ENCODE measurements around the gene FBXL17.

The FBXL17 gene

GRCh38 chr5:108249785-108250426 lies 132.0 kb downstream of the FBXL17 start:
- DNase-seq (ENCODE audit: low spot score), result no peak

DNA sequence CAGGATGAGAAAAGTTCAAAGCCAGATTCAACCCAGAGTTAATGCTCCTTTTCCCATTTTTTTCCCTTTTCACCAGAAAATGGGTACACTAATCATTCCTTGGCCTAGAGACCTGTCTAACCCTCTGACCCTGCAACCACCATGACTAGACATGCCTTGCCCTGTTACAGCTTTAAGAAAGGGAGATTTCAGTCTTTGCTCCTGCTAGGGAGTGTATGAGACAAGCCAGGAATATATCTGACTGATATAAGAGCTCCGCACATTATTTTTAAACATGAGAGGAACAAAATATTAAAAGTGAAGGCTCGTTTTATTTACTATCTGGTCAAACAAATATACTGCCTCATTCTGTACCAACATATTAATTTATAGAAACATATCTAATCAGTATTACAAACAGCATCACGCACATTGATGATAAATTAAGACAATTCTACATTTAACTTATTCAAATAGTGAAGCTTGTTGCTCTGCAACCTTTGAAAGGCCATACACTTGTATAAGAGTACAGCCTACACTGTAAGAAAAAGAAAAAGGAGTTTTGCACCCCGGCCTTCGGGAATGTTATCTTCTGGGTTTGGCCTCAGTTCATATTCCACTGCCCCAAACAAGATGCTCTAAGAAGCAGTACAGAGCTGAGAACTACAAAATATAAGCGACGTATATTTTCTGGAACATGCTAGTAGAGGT lies 132.7 kb downstream of the FBXL17 start:
- DNase-seq (ENCODE audit: low spot score), result no peak

DNA sequence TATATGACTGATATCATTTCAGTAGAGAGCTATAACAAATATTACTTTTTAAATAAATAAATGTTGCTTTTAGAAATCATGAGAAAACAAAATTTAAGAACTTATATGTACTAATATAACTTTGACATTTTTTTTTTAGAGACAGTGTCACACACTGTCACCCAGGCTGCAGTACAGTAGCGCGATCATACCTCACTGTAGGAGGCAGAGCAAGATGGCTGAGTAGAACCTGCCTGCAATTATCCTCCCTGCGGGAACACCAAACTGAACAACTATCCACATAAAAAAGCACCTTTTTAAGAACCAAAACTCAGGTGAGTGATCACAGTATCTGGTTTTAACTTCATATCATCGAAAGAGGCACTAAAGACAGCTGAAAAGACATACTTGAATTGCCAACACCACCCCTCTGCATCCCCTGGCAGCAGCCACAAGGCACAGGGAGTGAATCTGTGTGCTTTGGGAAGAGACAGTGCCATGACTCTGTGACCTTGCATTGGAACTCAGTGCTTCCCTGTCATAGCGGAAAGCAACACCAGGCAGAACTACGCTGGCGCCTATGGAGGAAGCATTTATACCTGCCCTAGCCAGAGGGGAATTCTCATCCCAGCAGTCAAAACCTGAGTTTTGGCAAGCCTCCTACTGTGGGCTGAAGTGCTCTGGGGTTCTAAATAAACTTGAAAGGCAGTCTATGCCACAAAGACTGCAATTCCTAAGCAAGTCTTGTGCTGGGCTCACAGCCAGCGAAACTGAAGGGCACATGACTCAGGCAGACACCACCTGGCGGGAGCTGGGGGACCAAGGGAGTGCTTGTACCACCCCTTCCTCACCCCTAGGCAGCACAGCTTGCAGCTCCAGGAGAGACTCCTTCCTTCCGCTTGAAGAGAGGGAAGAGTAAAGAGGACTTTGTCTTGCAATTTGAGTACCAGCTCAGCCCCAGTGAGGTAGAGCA lies 142.7 kb downstream of the FBXL17 start:
- DNase-seq (ENCODE audit: low spot score), result no peak

- DNase-seq (ENCODE audit: low spot score), result no peak
Measured at GRCh38 chr5:108238461-108238860, 143.4 kb downstream of the FBXL17 start.

DNA sequence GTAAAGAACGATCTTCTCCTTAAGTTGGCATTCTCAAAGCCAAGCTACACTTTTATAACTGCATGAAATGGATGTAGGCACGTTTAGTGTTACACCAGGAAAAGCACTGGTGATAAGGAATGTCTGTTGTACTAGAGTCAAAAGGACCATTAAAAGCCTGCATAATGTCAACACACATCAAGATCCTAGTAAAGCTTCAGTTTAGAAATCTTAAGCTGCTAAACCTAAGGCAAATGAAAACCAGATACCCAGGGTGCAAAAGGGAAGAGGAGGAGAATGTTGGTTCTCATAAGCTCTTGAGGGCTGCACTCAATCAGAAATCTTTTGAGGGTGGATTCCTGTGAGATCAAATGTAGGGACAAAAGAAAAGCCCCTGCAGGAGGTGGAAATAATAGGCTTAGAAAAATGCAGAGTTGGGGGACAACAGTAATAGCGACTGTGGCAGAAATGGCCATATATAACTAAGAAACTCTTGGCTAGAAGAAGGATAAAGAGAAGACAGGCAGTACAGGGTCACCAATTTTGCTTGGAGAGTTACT lies 148.2 kb downstream of the FBXL17 start:
- DNase-seq (ENCODE audit: low spot score), result no peak

DNA sequence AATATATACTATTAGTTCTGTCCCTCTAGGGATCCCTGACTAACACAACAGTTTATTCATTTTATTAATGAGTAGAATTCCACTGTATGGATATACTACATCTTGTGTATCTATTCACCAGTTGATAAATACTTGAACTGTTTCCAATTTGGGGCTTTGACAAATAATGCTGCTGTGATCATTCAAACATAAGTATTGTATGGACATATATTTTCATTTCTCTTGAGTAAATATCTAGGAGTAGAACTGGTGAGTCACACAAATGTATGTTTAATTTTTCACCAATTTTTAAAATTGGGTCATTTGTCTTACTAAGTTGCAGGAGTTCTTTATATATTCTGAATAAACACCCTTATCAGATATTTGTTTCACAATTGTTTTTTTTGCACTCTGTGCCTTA lies 149.1 kb downstream of the FBXL17 start:
- no peak for DNase-seq (ENCODE audit: low spot score)

DNA sequence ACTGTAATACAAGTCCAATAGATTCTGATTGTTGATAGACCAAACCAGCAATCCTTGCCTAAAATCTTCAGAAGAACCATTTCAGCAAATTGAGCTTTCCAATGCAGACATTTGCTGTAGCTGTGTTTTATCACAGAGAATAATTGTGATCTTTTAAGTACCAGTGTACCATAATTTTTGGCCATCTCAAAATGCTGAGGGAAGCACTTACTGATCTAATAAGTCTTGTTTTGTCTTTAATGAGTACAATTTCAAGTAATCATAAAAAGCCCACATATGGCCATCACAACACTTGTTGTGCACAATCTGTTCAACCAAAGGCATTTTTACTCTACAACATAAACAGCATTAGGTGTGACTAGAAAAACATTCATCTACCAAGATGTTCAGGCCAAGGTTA lies 159.9 kb downstream of the FBXL17 start:
- no peak for DNase-seq (ENCODE audit: low spot score)

GRCh38 chr5:108220834-108221233 lies 161.1 kb downstream of the FBXL17 start:
- DNase-seq (ENCODE audit: low spot score), result no peak

GRCh38 chr5:108216890-108217289 lies 165.0 kb downstream of the FBXL17 start:
- no peak for DNase-seq (ENCODE audit: low spot score)

- no peak for DNase-seq (ENCODE audit: low spot score)
Measured at GRCh38 chr5:108214857-108215256, 167.0 kb downstream of the FBXL17 start.

DNA sequence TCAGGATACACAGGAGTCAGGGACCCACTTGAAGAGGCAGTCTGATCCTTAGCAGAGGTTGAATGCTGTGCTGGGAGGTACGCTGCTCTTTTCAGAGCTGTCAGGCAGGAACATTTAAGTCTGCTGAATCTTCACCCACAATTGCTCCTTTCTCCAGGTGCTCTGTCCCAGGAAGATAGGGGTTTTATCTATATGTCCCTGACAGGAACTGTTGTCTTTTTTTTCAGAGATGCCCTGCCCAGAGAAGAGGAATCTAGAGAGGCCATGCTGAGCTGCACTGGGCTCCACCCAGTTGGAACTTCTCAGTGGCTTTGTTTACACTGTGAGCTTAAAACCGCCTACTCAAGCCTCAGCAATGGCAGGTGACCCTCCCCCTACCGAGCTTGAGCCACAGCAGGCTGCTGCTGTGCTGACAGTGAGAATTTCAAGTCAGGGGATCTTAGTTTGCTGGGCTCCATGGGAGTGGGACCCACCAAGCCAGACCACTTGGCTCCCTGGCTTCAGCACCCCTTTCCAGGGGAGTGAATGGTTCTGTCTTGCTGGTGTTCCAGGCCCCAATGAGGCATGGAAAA lies 169.0 kb downstream of the FBXL17 start:
- no peak for DNase-seq (ENCODE audit: low spot score)

DNA sequence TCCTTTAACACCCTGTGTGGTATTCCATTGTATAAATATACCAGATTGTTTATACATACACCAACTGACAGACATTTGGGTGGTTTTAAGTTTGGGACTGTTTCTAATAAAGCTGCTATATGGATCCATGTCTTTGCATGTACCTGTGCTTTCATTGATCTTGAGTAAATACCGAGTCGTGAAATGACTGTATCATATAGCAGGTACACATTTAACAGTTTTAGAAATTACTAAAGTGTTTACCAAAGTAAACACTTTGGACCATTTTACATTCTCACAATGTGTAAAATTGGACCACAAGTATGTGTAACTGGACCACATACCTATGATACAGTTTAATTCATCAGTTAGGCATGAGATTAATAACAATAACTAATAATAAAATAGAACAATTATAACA lies 175.2 kb downstream of the FBXL17 start:
- DNase-seq (ENCODE audit: low spot score), result no peak

DNA sequence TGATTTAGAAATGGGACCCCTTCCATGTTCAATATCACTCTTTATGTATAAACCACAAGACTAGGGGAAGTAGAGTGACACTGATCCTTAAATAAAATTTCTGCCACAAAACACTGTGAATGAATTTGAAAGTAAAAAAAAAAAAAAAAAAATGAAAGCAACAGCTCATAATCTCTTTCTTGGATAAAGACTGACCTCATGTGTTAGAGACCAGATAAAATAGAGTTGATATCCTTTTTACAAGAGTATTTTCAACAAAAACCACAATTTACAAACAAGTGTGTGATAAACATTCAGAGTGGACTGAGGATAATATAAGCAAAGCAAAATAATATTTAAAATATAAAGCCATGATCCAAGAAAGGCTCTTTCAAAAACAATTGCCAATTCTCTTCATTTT lies 180.2 kb downstream of the FBXL17 start:
- DNase-seq (ENCODE audit: low spot score), result no peak

- no peak for DNase-seq (ENCODE audit: low spot score)
Measured at GRCh38 chr5:108196276-108196675, 185.6 kb downstream of the FBXL17 start.

DNA sequence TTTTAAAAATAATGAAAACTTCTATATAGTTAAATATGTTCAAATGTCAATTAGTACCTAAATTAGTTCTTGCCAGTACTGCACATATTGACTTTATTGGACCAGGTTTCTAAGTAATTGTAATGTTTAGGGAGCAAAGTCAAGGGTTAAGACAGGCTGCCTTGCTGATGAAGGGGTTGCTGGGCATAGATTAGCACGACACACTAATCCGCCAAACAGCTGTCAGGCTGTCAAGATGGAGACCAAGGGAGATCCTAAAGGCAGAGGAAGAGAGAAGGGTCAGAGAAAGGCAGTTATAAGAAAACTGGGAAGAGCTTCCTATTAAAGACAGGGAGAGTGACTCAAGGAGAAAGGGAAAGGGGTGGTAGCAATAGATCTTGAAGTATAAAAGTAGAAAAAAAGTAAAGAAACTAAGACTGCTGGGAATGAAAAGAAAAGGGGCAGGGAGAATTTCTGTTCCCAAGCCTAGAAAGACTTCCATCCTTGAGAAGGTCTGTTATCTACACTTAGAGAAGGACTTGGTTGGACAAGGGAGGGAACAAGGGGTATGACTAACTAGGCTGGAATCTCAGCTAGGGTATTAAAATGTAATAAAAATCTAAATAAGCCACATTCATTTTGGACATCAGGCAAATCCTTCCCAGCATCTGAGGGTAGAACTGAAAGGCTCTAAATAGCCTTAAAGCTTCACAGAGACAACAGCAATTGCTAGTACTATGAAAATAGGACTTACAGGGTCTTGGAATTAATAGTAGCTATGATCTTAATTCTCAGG lies 188.7 kb downstream of the FBXL17 start:
- peak; percentile 35 for DNase-seq (ENCODE audit: low spot score)

DNA sequence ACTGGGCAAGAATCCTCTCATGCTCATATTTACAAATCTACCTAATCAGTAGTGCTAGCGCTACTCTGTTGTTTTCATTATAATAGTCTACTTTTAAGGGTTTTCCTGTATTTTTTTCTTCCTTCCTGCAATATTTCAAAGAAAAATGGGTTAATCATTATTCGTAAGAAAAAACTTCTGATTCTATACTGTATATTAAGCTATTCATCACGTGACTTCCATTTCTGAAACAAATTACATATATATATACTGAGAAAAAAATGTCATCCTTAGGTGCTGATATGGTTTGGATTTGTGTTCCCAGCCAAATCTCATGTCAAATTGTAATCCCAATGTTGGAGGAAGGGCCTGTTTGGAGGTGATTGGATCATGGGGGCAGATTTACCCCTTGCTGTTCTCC lies 197.0 kb downstream of the FBXL17 start:
- no peak for DNase-seq (ENCODE audit: low spot score)

GRCh38 chr5:108181975-108182374 lies 199.9 kb downstream of the FBXL17 start:
- DNase-seq (ENCODE audit: low spot score), result no peak

- no peak for DNase-seq (ENCODE audit: low spot score)
Measured at GRCh38 chr5:108174286-108174685, 207.6 kb downstream of the FBXL17 start.

DNA sequence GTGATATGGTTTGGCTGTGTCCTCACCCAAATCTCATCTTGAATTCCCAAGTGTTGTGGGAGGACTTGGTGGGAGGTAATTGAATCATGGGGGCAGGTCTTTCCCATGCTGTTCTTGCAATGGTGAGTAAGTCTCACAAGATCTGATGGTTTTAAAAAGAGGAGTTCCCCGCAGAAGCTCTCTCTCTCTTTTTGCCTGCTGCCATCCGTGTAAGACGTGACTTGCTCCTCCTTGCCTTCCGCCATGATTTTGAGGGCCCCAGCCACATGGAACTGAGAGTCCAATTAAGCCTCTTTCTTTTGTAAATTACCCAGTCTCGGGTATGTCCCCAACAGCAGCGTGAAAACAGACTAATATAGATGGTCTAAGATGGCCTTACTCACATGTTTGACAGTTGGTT lies 210.1 kb downstream of the FBXL17 start:
- no peak for DNase-seq (ENCODE audit: low spot score)

- peak; percentile 42 for DNase-seq (ENCODE audit: low spot score)
Measured at GRCh38 chr5:108168915-108169314, 213.0 kb downstream of the FBXL17 start.

DNA sequence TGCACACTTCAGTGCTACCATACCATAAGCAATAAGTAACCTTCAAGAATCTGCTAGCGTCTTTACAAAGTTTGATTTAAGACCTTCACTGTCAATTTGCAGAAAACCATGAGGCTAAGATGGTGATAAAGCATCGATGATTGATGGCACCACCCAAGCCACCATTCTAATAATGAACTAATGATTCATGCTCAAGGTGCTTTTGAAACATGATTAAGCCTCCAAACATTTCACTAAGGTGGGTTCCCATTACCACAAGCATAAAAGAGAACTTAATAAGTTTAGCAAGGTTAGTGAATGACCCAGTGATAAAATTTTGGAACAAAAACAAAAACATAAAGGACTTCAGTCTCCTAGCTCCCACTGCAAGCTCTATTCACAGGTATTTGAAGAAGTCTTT lies 214.7 kb downstream of the FBXL17 start:
- DNase-seq (ENCODE audit: low spot score), result no peak

Data from COLO829 (cell line).